ENCODE data around the gene RSPRY1.

DNA sequence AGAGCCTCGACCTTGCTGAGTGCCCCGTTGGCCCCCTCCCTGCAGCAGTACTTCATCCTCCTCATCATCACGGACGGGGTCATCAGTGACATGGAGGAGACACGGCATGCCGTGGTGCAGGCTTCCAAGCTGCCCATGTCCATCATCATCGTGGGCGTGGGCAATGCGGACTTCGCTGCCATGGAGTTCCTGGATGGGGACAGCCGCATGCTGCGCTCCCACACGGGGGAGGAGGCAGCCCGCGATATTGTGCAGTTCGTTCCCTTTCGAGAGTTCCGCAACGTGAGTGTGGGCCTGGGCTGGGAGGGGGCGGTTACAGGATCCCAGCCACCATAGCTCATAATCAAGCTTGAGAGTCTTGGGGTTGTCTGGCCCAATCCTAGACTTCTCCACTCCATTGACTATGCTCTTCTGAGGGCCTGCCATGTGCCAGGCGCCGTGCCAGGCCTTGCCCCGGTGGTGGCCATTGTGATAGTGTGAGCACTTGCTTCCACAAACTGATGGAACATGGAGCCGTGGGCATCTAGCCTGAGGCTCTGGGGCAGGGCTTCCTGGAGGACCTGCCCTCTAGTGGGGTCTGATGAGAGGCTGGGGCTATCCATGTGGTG, 40.0 kb upstream of the RSPRY1 start:
- TF ChIP-seq BHLHE40 (IDR thresholded peaks at IDR 0.05; ENCODE audit: low read depth, low read length) (no peak), POLR2A (IDR thresholded peaks at IDR 0.05; ENCODE audit: low read depth, low read length) (no peak), SMC3 (IDR thresholded peaks at IDR 0.05; ENCODE audit: low read depth, low read length) (no peak), RAD21 (IDR thresholded peaks at IDR 0.05; ENCODE audit: low read length) (no peak), FOS (IDR thresholded peaks at IDR 0.05; ENCODE audit: low read depth, low read length) (no peak), MAFK (IDR thresholded peaks at IDR 0.05; ENCODE audit: low read depth, low read length) (no peak), USF2 (IDR thresholded peaks at IDR 0.05; ENCODE audit: low read depth, low read length) (no peak), RFX5 (IDR thresholded peaks at IDR 0.05; ENCODE audit: low read depth, low read length) (no peak)
- TF ChIP-seq, protein P1, sequence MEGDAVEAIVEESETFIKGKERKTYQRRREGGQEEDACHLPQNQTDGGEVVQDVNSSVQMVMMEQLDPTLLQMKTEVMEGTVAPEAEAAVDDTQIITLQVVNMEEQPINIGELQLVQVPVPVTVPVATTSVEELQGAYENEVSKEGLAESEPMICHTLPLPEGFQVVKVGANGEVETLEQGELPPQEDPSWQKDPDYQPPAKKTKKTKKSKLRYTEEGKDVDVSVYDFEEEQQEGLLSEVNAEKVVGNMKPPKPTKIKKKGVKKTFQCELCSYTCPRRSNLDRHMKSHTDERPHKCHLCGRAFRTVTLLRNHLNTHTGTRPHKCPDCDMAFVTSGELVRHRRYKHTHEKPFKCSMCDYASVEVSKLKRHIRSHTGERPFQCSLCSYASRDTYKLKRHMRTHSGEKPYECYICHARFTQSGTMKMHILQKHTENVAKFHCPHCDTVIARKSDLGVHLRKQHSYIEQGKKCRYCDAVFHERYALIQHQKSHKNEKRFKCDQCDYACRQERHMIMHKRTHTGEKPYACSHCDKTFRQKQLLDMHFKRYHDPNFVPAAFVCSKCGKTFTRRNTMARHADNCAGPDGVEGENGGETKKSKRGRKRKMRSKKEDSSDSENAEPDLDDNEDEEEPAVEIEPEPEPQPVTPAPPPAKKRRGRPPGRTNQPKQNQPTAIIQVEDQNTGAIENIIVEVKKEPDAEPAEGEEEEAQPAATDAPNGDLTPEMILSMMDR (conservative IDR thresholded peaks at IDR 0.05; ENCODE audit: low read depth, low read length): no peak
- TF ChIP-seq, protein P2, sequence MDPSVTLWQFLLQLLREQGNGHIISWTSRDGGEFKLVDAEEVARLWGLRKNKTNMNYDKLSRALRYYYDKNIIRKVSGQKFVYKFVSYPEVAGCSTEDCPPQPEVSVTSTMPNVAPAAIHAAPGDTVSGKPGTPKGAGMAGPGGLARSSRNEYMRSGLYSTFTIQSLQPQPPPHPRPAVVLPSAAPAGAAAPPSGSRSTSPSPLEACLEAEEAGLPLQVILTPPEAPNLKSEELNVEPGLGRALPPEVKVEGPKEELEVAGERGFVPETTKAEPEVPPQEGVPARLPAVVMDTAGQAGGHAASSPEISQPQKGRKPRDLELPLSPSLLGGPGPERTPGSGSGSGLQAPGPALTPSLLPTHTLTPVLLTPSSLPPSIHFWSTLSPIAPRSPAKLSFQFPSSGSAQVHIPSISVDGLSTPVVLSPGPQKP (IDR thresholded peaks at IDR 0.05; ENCODE audit: borderline replicate concordance, low read depth, low read length): no peak
